GM19043 (cell line): ENCODE results near the gene TBX5.

ENCODE experiments used
- ATAC-seq: cut with Tn5 transposase; IDR thresholded peaks from one replicate; pipeline ENCODE4 v1.9.1; 2021; ENCODE audit warnings: low read depth; ENCODE audit not compliant: unreplicated experiment

TBX5 gene

DNA sequence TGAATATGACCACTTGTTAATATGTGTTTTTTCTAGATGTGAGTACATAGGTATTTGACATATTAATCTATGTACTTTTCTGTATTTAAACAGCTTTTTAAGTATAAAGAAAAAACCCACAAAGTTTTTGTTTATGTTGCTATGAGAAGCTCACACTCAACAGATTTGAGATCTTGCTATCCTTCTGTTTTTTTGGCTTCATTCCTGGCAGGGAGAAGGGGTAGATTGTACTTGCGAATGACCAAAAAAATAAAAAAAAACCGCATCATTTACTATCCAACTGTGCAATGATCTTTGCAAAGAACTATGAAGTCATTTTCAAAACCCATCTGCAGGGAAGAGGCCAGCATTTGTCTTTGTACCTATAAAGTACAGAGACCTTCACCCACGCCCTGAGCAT is 28.4 kb upstream of the TBX5 start:
- no peak for ATAC-seq

DNA sequence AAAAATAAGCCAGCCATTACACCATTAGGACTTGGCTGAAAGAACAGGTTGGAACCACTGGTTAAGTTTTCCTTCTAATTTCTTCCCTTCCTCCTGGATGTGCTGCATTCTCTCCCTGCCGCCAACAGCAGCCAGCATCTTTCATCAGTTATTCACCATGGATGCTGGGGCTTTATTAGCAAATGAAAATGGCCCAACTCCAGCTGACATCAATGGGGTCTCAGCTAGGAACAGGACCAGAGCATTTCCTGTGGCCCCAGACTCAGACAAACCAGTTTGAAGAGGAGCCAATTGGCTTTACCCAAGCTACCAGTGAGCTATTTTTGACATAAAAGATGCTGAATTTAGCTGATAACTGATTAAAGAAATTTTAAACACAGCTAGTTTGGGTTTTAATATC is 26.0 kb upstream of the TBX5 start:
- no peak for ATAC-seq

DNA sequence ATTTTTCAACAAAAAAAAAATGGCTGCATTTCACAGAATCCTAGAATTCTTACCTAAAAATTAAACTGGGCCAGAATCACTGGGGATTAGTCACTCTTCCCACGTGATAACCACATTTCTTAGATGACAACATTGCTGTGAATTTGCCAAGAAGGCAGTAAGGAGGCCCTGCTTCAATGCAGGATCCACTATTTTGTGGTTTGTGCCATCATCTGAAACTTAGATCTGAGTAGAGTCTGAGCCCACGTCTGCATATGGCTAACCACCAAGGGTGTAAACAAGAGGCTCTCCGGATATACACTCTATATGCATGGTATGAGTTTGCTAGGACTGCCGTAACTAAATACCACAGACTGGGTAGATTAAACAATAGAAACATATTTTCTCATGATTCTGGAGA is 24.4 kb upstream of the TBX5 start:
- ATAC-seq, result no peak

DNA sequence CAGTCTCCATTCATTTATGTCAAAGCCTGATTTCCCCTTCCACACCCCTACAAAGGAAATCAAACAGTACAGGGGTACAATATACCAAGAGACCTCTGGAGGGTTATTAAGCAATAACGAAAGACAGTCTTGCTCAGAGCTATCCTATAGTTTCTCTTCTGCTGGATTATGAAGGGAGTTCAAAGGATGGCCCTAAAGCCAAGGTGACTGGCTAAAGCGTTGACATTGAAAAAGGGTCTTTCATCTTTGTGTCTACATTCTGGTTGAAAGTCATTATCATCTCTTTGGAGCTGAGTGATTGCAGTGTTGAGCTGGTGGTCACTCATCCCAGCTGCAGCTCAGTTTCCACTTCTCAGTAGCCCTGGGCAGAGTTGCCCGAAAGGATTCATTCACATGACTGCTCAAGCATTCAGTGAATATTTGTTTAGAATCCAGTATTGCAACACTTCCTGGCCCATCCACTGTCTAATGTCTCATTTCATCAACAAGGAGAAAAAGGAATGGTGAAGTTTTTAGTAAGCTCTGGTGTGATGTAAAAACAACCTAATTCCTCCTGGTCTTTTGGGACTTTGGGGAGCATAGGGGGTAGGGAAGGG is 19.2 kb upstream of the TBX5 start:
- ATAC-seq, result no peak

DNA sequence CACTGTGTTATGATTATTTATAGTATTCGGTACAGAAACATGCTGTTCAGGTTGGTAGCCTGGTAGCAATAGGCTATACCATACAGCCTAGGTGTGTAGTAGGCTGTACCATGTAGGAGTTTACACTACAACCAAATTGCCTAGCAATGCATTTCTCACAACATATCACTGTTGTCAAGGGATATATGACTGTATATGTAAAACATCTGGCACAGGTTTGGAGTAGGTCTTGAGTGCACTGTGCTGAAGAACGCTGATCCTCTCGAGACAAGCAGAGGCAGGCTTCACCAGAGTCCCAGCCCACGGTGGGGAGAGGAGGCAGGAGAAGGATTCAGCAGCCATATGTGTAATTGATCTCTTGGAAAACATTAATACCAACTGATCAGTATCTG is 15.0 kb upstream of the TBX5 start:
- no peak for ATAC-seq

DNA sequence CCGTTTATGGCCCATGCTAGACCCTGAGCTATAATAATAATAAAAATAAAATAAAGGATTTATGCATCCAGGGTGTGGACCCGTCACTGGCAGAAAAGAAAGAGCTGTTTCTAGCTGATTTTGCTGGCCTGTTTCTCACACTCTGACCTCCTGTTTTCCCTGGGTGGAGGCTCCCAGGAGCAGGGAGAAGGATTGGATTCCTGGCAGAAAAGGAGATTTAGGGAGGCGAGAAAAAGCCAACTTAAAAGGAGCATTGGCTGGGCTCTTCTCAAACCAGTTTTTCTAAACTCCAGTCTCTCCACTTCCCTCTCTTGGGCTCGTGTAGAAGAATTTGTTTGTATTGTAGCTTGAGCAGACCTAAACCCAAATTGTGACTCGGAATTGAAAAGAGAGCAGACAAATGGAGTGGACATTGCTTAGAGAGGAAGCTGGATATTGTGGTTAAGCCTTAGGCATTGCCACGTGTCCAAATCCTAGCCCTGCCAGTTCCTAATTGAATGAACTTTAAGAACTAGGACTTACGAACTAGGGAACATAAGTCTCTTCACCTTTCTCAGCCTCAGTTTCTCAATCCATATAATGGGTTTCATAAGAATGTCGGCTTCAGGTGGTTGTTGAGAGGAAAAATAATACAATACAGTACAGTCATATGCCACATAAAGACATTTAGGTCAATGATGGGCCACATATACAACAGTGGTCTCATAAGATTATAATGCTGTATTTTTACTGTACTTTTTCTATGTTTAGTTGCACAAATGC is 14.4 kb upstream of the TBX5 start:
- ATAC-seq, result no peak

DNA sequence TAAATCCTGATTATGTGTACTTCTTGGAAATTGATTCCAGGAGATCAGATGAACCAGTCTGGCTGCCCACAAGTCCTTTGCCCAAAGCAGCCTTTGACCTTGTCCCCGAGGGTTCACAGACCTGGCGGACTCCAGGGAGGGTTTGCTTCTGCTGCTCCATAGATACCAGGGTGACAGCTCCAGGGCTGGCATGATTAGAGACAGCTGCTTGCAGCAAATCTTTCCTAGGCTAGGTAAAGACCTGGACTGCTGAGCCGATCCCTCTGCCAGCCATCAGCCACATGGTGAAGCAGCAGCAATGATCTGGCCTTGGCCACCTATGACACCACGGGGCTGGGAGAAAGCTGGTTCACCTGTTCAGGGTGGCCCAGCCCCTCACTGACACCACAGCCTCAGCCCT is 10.1 kb upstream of the TBX5 start:
- ATAC-seq, result no peak

DNA sequence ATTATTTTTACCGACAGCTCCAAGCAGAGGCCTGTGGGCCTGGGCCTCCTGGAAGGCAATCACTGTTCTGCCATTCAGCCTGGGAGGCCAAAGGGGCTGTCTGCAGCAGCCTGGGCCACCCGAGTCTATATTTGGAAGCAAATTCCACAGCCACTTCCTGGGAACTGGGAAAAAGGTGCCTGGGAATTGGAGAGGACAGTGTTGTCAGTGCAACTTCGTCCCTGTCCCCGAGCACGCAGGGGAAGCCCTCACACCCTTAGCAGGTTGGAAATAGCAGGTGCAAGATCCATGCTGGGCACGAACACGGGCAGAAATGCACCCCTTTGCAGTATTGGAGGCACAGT is 9.6 kb upstream of the TBX5 start:
- no peak for ATAC-seq

DNA sequence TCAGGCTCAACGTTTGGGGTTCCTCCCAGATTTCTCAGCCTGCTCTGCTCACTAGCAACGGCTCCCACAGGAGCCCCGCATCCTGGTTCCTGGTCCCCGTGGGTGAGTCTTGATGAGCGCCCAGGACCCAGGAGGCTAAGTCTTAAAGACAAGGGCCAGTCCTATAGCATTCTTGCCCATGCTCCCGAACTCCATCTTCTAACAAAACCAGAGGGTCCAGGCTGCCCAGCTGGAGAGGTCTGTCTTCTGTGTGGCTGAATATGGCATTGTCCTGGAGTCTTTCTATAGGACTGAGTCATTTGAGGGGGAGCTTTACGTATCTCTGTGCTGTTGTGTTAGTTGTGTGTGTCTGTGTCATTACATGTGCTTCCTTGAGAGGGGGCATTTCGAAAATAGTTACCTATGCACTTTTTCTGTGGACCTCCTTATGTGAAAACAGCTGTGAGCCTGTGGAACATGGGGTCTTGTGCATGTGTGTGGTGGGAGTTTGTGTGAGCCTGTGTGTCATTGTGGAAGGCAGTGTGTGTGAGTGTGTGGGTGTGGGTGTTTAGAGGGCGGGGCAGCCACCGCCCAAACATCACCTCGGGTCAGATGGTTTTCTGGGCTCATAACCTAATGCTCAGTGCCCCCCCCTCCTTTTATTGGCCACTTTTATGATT is 9.1 kb upstream of the TBX5 start:
- ATAC-seq, result no peak

DNA sequence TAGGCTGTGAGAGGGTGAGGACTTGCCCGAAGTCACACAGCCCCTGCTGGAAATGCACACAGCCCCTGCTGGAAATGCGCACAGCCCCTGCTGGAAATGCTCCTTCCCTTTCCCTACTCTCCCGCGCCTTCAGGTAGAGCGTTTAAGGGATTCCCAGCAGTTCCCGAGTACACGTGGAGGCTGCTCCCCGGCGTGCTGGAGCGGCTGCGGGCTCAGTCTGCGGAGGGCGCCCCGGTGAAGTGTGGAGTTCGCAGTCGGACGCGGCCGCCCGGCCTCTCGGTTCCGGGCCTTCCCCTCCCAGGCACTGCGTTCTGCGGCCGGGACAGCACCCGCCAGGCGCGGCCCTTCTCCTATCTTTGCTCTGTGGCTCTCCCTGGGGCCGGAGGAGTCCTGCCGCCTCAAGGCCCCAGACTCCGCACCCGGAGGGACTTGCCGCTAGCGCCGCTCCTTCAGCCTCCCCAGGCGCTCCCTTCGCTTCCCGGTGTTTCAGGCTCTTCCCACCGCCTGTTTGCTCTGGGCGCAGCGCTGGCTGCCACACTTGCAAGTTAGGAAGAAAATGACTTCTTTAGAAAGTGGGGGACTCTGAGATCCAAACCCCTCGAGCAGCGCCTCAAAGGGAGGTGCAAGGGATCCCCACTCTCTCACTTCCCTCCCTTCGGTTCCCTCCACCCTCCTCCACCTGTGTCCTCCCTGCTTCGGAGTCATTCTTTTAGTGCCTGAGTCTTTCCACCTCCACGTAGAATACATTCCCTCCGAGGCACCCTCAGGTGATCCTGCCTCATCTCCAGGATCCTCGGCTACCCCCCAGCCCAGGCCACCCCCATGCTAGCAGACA is 8.3 kb upstream of the TBX5 start:
- ATAC-seq, result no peak

DNA sequence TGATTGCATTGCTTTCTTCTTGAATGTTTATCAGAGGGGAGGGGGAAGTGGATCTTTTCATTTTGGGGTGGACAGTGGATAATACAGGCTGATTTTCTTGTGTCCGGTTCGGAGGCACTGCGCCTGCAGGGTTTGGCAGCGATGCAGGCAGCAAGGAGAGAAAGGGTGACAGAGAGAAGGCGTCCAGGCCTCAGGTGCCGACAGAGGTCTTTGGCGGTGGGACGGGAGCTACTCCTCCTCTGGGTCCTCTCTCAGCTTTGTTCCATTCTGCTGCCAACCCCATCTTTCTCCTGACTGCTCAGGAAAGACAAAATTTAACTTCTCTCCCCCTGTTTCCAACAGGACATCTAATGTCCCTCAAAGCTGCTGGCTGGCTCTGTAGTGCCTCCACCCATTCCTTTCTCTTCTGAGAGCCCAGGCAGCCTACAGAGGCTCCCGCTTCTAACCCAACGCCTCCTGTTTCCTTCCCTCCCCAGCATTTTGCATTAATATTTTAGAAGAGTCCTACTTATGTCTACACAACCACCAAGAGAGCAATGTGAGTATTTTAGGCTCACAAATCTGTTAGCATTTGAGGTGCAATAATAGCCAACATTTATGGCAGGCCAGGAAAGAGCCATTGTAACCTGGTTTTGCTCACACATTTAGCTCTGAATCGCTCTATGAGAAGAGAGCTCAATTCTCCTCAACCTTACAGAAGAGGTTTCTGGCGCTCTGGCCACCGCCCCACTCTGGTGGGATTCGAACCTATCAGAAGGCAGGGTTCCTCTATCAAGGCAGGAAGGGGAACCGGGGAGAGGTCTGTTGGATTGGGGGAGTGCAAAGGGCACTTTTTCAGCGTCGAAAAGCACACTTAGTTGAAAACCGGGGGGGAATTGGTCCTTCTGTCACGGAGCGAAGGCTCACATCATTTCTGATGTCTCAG is 7.1 kb upstream of the TBX5 start:
- no peak for ATAC-seq

DNA sequence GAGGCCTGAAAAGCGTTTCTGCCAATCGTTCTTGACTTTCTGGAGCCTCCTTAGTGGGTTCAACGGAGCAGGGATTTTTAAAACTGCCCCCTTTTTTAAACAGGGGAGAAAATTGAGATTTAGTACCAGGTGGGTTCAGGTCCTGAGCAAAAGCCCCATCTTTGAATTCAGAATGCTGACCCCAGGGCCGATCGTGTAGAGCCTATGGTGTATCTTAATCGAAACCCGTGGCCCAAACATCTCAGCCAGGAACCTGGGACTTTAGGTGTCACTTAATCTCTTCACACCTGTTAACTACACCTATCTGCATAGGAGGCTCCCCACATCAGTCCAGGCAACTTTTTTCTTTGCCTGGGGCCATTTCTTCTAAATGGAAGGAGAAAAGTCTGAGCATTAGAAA is 6.4 kb upstream of the TBX5 start:
- ATAC-seq, result no peak

DNA sequence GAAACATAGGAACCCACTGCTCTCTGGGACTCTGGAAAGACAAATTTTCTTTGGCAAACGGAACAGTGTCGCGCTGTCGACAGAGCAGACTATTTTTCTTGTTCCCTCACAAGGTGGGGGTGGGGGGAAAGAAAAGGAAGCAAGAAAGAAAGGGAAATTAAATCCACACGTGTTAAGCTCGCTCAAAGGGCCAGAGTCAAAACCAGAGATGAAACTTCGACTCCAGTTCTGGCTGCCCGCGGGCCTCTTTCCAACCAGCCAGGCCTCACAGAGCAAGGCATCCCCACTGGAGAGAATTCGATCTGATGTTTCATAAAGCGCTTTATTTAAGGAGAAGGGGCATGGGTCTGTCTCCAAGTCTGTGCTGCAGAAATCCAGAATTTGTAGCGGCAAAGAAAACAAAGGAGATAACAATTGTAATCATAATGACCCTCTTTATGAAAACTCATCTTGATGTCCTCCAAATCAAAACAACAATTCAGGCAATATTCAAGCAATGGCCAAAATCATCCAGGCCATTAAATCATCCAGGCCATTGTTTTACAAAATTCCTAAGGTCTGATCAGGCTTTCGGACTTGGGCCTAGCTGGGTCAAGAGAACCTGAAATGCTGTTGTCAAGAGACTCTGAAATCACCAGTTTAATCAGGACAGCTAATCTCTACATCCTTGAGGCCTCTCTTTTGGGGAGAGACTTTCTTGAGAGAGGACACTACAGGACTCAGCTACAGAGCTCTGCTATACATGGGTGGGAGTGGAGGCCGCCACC is 5.3 kb upstream of the TBX5 start:
- no peak for ATAC-seq

DNA sequence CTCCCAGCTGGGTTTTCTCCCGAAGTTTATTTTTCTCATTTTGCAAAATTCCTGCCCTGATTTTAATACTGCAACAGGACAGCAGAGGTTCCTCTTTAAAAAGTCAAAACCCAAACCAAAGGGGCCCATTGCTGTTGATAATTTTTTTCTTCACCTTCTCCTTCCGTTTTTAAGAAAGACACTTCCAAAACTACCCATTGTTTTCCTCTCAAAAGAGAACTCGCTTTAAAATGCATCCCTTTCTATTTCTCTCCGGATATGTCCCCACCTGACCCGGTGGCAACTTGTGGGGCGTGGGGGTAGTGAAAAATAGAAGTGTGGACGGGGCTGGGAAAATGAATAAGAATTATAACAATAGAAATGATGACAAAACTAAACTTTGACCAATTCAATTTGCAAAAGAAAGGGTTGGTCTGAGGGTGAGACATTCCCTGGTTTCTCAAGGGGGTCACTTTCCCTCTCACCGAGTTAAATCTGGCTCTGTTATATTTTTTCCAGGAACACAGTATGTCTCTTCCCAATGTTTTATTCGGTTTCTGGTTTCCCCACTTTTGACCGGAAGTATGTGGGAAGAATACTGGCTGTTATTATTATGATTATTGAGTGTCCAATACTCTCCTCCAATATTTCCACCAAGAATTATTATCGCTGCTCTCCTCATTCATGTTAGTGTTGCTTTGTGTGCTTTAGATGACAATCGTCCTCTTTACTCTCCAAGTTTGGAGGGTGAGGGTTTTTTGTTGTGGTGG is 4.1 kb upstream of the TBX5 start:
- ATAC-seq, result no peak

DNA sequence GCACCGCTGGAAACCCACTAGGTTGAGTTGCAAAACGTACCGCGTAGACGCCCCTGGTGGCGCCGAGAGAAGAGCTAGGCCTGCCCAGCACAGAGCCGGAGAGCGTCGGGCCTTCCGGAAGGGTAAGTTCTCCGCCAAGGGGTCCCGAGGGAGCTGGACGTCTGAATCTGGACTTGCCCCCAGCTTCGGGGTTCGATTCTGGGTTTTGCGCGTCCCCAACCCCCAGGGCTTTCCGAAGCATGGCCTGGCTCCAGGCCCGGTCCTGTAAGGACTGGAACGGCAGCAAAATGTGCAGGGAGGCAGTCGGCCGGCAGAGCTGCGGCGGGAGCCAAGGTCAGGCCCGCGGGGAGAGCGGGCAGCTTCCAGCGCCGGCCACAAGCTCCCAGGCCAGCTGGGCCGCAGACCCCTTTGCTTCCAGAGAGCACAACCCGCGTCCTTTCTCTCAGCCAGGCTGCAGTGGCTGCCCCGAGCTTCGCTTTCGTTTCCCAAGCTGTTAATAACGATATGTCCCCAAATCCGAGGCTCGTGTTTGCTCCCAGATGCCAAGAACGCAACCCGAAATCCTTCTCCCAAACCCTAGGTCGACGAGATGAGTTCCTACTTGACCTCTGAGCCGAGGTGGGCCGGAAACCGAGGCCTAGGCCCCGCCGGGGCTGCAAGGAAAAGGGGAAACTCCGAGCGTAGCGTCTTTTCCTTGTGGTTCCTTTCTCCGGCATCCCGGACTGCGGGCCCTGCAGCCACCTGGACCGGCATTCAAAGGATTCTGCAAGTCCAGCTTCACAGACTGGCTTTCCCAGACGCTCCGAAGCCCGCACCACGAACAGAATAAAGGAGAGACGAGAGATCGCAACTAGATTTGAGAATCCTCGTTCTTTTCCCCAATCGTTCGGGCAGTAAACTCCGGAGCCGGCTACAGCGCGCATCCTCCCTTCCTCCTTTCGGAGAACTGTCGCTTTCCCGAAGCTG is 3.2 kb upstream of the TBX5 start:
- ATAC-seq, result no peak

DNA sequence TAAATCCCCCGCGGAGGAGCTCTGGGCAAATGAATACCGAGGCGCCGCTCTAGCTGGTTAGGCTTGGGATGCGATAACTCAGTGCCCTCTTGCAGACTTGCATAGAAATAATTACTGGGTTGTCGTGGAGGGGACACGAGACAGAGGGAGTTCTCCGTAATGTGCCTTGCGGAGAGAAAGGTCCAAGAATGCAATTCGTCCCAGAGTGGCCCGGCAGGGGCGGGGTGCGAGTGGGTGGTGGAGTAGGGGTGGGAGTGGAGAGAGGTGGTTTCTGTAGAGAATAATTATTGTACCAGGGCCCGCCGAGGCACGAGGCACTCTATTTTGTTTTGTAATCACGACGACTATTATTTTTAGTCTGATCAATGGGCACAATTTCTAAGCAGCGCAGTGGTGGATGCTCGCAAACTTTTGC is 2.5 kb upstream of the TBX5 start:
- ATAC-seq, result no peak

DNA sequence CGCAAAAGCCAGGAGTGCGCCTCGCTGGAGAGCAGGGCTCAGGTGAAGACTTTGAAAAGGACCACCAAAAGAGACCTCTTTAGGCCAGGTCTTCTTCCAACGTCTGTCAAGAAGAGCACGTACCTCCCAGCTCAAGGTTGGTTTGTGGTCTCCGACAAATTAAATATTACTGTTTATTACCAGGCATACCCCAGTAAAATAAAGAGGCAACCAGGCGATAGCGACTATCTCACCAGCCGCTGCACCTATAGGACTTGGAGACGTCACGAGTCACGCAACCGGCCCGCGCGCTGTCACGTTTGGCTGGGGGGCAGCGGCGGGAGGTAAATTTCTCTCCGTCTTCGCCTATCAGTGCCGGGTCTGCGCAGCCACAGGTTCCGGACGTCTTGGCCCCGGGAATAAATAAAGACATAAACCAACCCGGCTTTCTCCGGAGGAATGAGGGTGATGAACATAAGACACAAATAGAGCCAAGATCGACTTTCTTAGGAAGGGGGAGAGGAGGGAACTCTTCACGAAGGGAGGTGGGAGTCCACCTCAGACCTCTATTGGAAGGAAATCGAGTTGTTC is 2.0 kb upstream of the TBX5 start:
- ATAC-seq, result no peak
